ENCODE data around the gene PRRC2B. TPM values are rescaled to one million over a fixed set of nuclear protein-coding genes. Genes with fewer than 3 reads are reported as not detected.

PRRC2B gene
- total and polyA plus RNA-seq, 2 of the 8 experiments (the other 6 are each of a cell fraction or from before 2014, with no cell fraction given), result 37.3 to 249 TPM

- H4K8ac ChIP-seq (ENCODE audit: extremely low read depth, insufficient read depth, low read length), result no peak overlapping the region
- H3K4me1 ChIP-seq (replicated peaks in 1 of 4; ENCODE audit: control insufficient read depth in 3 of 4, insufficient read depth in 4 of 4, low read length in 3 of 4), result peaks cover 0 to 4% (median 3%) of the 10 kb centered on the region in 4 experiments; a peak in 3 of 7 replicates
- no peak overlapping the region for H2AK5ac ChIP-seq (ENCODE audit: low read depth, low read length)
- ChIA-PET POLR2A (ENCODE audit: partially characterized antibody) (interaction anchor here (1.3 kb wide), 1 partner anchor 11 kb away, joined by 3 read pairs; no protein-coding TSS in a partner anchor), CTCF (ENCODE audit: partially characterized antibody) (no interaction called here)
- DNase-seq (ENCODE audit: low read depth in 1 of 2, low spot score in 2 of 2) (no peak), FAIRE-seq (no peak)
- H3K9ac ChIP-seq (replicated peaks in 1 of 4; ENCODE audit: extremely low read depth in 1 of 4, low read depth in 3 of 4, low read length in 3 of 4), result no peak overlapping the region
- no peak overlapping the region for H3K4me2 ChIP-seq (ENCODE audit: insufficient read depth in 1 of 2, low read depth in 2 of 2, low read length in 2 of 2)
- TF ChIP-seq ATF3 (IDR thresholded peaks at IDR 0.05; ENCODE audit: insufficient read depth, low read depth, low read length) (no peak), TBP (IDR thresholded peaks at IDR 0.05; ENCODE audit: low read depth, low read length) (no peak), BCL11A (IDR thresholded peaks at IDR 0.05; ENCODE audit: low read depth in 2 of 2, low read length in 2 of 2) (no peak), JUND (IDR thresholded peaks at IDR 0.05; ENCODE audit: low read length) (no peak), MAX (IDR thresholded peaks at IDR 0.05) (no peak), KDM5A (IDR thresholded peaks at IDR 0.05; ENCODE audit: low read length) (no peak), GTF2F1 (IDR thresholded peaks at IDR 0.05; ENCODE audit: borderline replicate concordance, low read depth, low read length) (no peak), SIRT6 (IDR thresholded peaks at IDR 0.05; ENCODE audit: low read length) (no peak), SP2 (IDR thresholded peaks at IDR 0.05; ENCODE audit: low read length) (no peak), JUN (IDR thresholded peaks at IDR 0.05; ENCODE audit: low read depth, low read length) (no peak), SAP30 (IDR thresholded peaks at IDR 0.05; ENCODE audit: insufficient read depth, insufficient replicate concordance, low read length) (no peak), HDAC2 (IDR thresholded peaks at IDR 0.05; ENCODE audit: borderline replicate concordance in 1 of 2, low read depth in 2 of 2, low read length in 2 of 2) (no peak), SUZ12 (IDR thresholded peaks at IDR 0.05; ENCODE audit: low read length) (no peak), NANOG (IDR thresholded peaks at IDR 0.05; ENCODE audit: insufficient read depth, low read depth, low read length, poor library complexity, severe bottlenecking) (no peak)
- no peak overlapping the region for H3K23ac ChIP-seq (ENCODE audit: insufficient read length)
- no peak overlapping the region for H2BK120ac ChIP-seq (replicated peaks; ENCODE audit: low read depth, low read length)
- no peak overlapping the region for H2AFZ ChIP-seq (ENCODE audit: low read length)
- H3K23me2 ChIP-seq (ENCODE audit: low read depth, low read length), result peaks cover 3% of the 10 kb centered on the region; the same call in 1 of the 2 replicates
- H3K14ac ChIP-seq (ENCODE audit: insufficient read length), result no peak overlapping the region
- no peak overlapping the region for H2BK15ac ChIP-seq (ENCODE audit: low read length)
- 92% methylated on average over 6 of the region's 6 CpGs; no CpG with 5 or more reads in 1 of the 2 experiments for WGBS, 2 experiments (ENCODE audit: extremely low coverage in 1 of 2, insufficient coverage in 1 of 2, insufficient read length in 1 of 2, insufficient replicate concordance in 2 of 2, low coverage in 1 of 2, low lambda C conversion rate in 2 of 2, missing lambda C conversion rate in 1 of 2)
- H3K4me3 ChIP-seq (ENCODE audit: extremely low read depth in 1 of 4, insufficient read depth in 2 of 4, low read depth in 3 of 4, low read length in 4 of 4), result no peak overlapping the region
- no peak overlapping the region for H3K27ac ChIP-seq (ENCODE audit: low read depth, low read length)
- H2BK12ac ChIP-seq (ENCODE audit: low read depth, low read length), result no peak overlapping the region
- peaks cover 17 to 42% (median 33%) of the 10 kb centered on the region in 4 experiments for H3K27me3 ChIP-seq (replicated peaks in 1 of 4; ENCODE audit: control insufficient read depth in 3 of 4, extremely low read depth in 1 of 4, insufficient read depth in 3 of 4, low read length in 3 of 4)
- H3K79me2 ChIP-seq (ENCODE audit: control insufficient read depth in 1 of 2, insufficient read depth in 2 of 2, low read length in 2 of 2), result no peaks in the 10 kb centered on the region
- no peaks in the 10 kb centered on the region for H4K20me1 ChIP-seq (replicated peaks in 1 of 2; ENCODE audit: control insufficient read depth in 1 of 2, insufficient read depth in 2 of 2, low read length in 2 of 2)
- no peak overlapping the region for H3K4ac ChIP-seq (replicated peaks; ENCODE audit: insufficient read length, low read depth, low read length)
- no peak overlapping the region for H4K91ac ChIP-seq (replicated peaks; ENCODE audit: insufficient read length, low read length)
- no peak overlapping the region for H3K56ac ChIP-seq (replicated peaks; ENCODE audit: insufficient read length, low read depth, low read length)
- H3K9me3 ChIP-seq (ENCODE audit: insufficient read depth in 2 of 2, low read depth in 1 of 2, low read length in 1 of 2), result peaks cover 16 to 26% of the 10 kb centered on the region in 2 experiments
- no peak overlapping the region for H3K18ac ChIP-seq (ENCODE audit: extremely low read depth, low read length)
- no peak overlapping the region for H2BK5ac ChIP-seq (ENCODE audit: low read depth, low read length)
- no peaks in the 10 kb centered on the region for H3K36me3 ChIP-seq (ENCODE audit: control insufficient read depth in 2 of 4, insufficient read depth in 4 of 4, low read length in 3 of 4)
- no peak overlapping the region for H2BK20ac ChIP-seq (ENCODE audit: low read length)
- H4K5ac ChIP-seq (ENCODE audit: insufficient read length, low read depth, low read length), result no peak overlapping the region
- no peaks in the 10 kb centered on the region for H3K79me1 ChIP-seq (ENCODE audit: low read depth, low read length)
Measured at GRCh38 chr9:131543141-131543540, 149.3 kb downstream of the PRRC2B start.

All from H1 (cell line).